Upper lobe of left lung (tissue), 6 donors: ENCODE data around the gene PDCD7. TPM values are rescaled to one million over a fixed set of nuclear protein-coding genes. Genes with fewer than 3 reads are reported as not detected.

Experiments
- ATAC-seq, 2 donors: fragments of 200-7000 bp; cut with Tn5 transposase; one replicate each; pipeline ENCODE4 v1.9.1; 2022; ENCODE audit warnings: mild to moderate bottlenecking in 2 of 2, moderate library complexity in 2 of 2; ENCODE audit not compliant: low FRiP score in 2 of 2
- DNase-seq, 2 donors: peaks; one replicate each; pipeline ENCODE4 v3.0.0-alpha.2; 2019 to 2020
- H3K27ac ChIP-seq, 4 donors: fragments of 200-600 bp; sonication (generic); one replicate each; pipeline ENCODE4 v1.5.1; 2016 to 2019
- H3K27me3 ChIP-seq, 4 donors: fragments of 200-600 bp; sonication (generic); one replicate each; pipeline ENCODE4 v1.5.1; 2017 to 2019
- H3K36me3 ChIP-seq, 4 donors: fragments of 200-600 bp; sonication (generic); one replicate each; pipeline ENCODE4 v1.5.1; 2016 to 2019
- H3K4me1 ChIP-seq, 4 donors: fragments of 200-600 bp; sonication (generic); one replicate each; pipeline ENCODE4 v1.5.1; 2018 to 2019
- H3K4me3 ChIP-seq, 4 donors: fragments of 200-600 bp; sonication (generic); one replicate each; pipeline ENCODE4 v1.5.1; 2017 to 2019; ENCODE audit warnings: mild to moderate bottlenecking in 2 of 4, moderate library complexity in 1 of 4
- H3K9me3 ChIP-seq, 4 donors: fragments of 200-600 bp; sonication (generic); one replicate each; pipeline ENCODE4 v1.5.1; 2018 to 2019
- CTCF ChIP-seq, 6 experiments: fragments of 450-650 bp in 4 of 6; fragments of 200-600 bp in 2 of 6; sonication (generic) in 2 of 6; IDR thresholded peaks; one replicate each; pipeline ENCODE4 v1.5.1; 2016 to 2019; ENCODE audit warnings: antibody characterized with exemption in 6 of 6
- EP300 ChIP-seq, 4 donors: sonication (generic); formaldehyde crosslinking; IDR thresholded peaks; one replicate each; pipeline ENCODE4 v1.5.1; 2017; ENCODE audit warnings: antibody characterized with exemption in 4 of 4, control low read depth in 2 of 4
- POLR2A ChIP-seq, 4 donors: fragments of 450-650 bp; IDR thresholded peaks; one replicate each; pipeline ENCODE4 v1.5.1; 2016 to 2017; ENCODE audit warnings: antibody characterized with exemption in 4 of 4, mild to moderate bottlenecking in 2 of 4
- POLR2AphosphoS5 ChIP-seq, 2 donors: sonication (generic); formaldehyde crosslinking; IDR thresholded peaks; one replicate each; pipeline ENCODE4 v1.5.1; 2017; ENCODE audit warnings: antibody characterized with exemption in 2 of 2
- WGBS, 2 donors: methylation state at CpG; one replicate each; pipeline ENCODE4 v1.1.5; 2017 to 2018; 5-methylcytosine and 5-hydroxymethylcytosine counted together
- total RNA-seq, 6 donors: library from RNA; depleted of rRNA in 4 of 6; stranded (reverse); fragments of >200 nt in 4 of 6; gene quantifications; one replicate each; pipeline versions ENCODE4 v1.1.0 to v1.2.1, GENCODE V29; 2016 to 2021
- donor health status: DM: no; HTN: no; CAD: no; lungs with moderate emphysema.
- donor health status: DM: no; HTN: yes; CAD: no; lungs with severe emphysema.

The PDCD7 gene
- total RNA-seq, 6 donors from 2014 or later: 14.9 to 38.8 (median 20.0) TPM

- Histone ChIP-seq H3K4me1 (no peaks in the 10 kb centered on the region), H3K27ac (no peak overlapping the region), H3K36me3 (peaks cover 6 to 46% (median 23%) of the 10 kb centered on the region in 4 donors), H3K9me3 (no peaks in the 10 kb centered on the region), H3K4me3 (no peak overlapping the region), H3K27me3 (no peaks in the 10 kb centered on the region)
- ATAC-seq (no peak), DNase-seq (no peak)
- WGBS, 2 donors: 52 to 56% methylated on average over 3 of the region's 3 CpGs
- TF ChIP-seq EP300 (IDR thresholded peaks at IDR 0.05) (no peak), POLR2AphosphoS5 (IDR thresholded peaks at IDR 0.05) (no peak), POLR2A (IDR thresholded peaks at IDR 0.05) (no peak), CTCF (IDR thresholded peaks at IDR 0.05) (no peak)
Observed at GRCh38 chr15:65110676-65111292, 22.8 kb downstream of the PDCD7 start.

DNA sequence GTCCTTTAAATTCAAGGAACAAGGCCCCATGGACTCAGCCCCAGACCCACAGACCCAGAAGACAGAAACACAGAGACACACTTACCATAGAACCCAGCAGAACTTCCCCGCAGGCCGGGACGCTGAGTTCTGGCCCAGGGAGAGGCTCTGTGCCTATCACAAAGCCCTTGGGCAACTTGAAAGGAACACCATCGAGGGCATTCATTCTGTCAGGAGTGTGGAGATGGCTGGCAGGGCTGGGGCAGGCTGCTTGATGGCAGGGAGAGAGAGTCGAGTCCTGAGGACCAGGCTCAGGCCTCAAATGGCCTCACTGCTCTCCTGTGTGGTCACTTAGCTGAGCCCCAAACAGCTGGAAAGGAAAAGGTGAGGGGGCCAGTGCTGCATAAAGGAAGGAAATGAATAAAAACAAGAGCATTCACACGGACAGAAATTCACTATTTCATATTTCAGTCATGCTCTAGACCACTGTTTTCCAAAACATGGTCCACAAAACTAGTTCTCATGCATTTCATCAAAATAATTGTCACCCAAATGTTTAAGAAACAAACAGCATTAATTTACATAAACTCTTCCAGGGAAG, 27.5 kb downstream of the PDCD7 start:
- no peak overlapping the region for H3K27ac ChIP-seq
- TF ChIP-seq EP300 (IDR thresholded peaks at IDR 0.05) (no peak), CTCF (IDR thresholded peaks at IDR 0.05) (no peak), POLR2AphosphoS5 (IDR thresholded peaks at IDR 0.05) (no peak), POLR2A (IDR thresholded peaks at IDR 0.05) (no peak)
- DNase-seq (no peak), ATAC-seq (no peak)
- peaks cover 0 to 7% (median 3%) of the 10 kb centered on the region in 4 donors for H3K4me1 ChIP-seq
- no peaks in the 10 kb centered on the region for H3K27me3 ChIP-seq
- 74 to 83% methylated on average over 5 to 6 of the region's 6 CpGs for WGBS, 2 donors
- no peaks in the 10 kb centered on the region for H3K9me3 ChIP-seq
- peaks cover 0 to 26% (median 14%) of the 10 kb centered on the region in 4 donors for H3K36me3 ChIP-seq
- no peak overlapping the region for H3K4me3 ChIP-seq

- Histone ChIP-seq H3K36me3 (peaks cover 0 to 34% (median 14%) of the 10 kb centered on the region in 4 donors), H3K27me3 (no peaks in the 10 kb centered on the region), H3K9me3 (no peaks in the 10 kb centered on the region), H3K4me1 (peaks cover 0 to 8% (median 4%) of the 10 kb centered on the region in 4 donors), H3K27ac (no peak overlapping the region), H3K4me3 (no peak overlapping the region)
- 91 to 93% methylated on average over 5 of the region's 5 CpGs for WGBS, 2 donors
- no peak for DNase-seq
- no peak for ATAC-seq
- TF ChIP-seq POLR2A (IDR thresholded peaks at IDR 0.05) (no peak), POLR2AphosphoS5 (IDR thresholded peaks at IDR 0.05) (no peak), CTCF (IDR thresholded peaks at IDR 0.05) (no peak), EP300 (IDR thresholded peaks at IDR 0.05) (no peak)
Observed at GRCh38 chr15:65105038-65105437, 28.6 kb downstream of the PDCD7 start.

GRCh38 chr15:65102912-65103311, 30.7 kb downstream of the PDCD7 start:
- H3K9me3 ChIP-seq: no peaks in the 10 kb centered on the region
- H3K36me3 ChIP-seq: peaks cover 9 to 55% (median 32%) of the 10 kb centered on the region in 4 donors
- 99% methylated on average over 3 of the region's 3 CpGs for WGBS, 2 donors
- H3K4me1 ChIP-seq: peaks cover 0 to 8% (median 4%) of the 10 kb centered on the region in 4 donors
- DNase-seq (no peak), ATAC-seq (no peak)
- no peak overlapping the region for H3K4me3 ChIP-seq
- no peak for TF ChIP-seq POLR2AphosphoS5 (IDR thresholded peaks at IDR 0.05)
- no peak for TF ChIP-seq CTCF (IDR thresholded peaks at IDR 0.05)
- TF ChIP-seq POLR2A (IDR thresholded peaks at IDR 0.05): no peak
- TF ChIP-seq EP300 (IDR thresholded peaks at IDR 0.05): no peak
- no peaks in the 10 kb centered on the region for H3K27me3 ChIP-seq
- H3K27ac ChIP-seq: no peak overlapping the region
